ENCODE data around the gene CFAP141.

Gene CFAP141

DNA sequence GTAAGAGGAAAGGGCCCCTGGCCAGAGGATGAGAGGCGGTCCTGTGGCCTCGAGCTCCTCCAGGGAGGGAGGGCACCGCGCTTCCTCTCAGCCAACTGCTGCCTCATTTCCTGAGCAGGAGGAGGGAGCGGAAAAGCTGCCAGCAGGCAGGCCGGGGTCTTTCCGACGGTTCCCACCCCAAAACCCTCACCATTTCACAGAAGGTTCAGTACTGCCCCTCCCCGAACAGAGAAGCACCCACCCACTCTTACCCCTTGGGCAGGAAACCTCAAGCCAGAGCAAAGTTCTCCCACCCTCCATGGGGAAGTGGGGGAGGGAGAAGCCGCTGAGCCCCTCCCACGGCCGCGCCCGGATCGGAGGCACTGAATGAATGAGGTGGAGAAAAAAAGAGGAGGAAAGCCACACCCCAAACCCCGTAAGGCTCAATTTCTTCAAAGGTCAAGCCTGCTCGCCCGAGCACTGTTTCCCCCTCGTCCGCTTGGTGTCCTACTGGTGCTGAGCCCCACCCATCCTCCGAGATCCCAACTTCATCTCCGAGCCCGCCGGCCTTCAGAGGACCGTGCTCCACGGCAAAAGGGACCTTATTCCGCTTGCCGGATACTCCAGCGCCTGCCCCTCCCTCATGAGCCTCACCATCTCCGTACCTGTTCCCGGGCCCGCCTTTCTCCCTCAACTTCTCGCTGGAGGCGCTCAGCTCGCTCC, 23.6 kb downstream of the CFAP141 start:
- peak overlapping the region; percentile 70 for H3K4me3 ChIP-seq (ENCODE audit: low read depth, low read length)
- no peak for DNase-seq (ENCODE audit: low read depth)
- TF ChIP-seq, protein P1, sequence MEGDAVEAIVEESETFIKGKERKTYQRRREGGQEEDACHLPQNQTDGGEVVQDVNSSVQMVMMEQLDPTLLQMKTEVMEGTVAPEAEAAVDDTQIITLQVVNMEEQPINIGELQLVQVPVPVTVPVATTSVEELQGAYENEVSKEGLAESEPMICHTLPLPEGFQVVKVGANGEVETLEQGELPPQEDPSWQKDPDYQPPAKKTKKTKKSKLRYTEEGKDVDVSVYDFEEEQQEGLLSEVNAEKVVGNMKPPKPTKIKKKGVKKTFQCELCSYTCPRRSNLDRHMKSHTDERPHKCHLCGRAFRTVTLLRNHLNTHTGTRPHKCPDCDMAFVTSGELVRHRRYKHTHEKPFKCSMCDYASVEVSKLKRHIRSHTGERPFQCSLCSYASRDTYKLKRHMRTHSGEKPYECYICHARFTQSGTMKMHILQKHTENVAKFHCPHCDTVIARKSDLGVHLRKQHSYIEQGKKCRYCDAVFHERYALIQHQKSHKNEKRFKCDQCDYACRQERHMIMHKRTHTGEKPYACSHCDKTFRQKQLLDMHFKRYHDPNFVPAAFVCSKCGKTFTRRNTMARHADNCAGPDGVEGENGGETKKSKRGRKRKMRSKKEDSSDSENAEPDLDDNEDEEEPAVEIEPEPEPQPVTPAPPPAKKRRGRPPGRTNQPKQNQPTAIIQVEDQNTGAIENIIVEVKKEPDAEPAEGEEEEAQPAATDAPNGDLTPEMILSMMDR (IDR thresholded peaks at IDR 0.05; ENCODE audit: control insufficient read depth, extremely low read depth, insufficient read depth) = no peak

DNA sequence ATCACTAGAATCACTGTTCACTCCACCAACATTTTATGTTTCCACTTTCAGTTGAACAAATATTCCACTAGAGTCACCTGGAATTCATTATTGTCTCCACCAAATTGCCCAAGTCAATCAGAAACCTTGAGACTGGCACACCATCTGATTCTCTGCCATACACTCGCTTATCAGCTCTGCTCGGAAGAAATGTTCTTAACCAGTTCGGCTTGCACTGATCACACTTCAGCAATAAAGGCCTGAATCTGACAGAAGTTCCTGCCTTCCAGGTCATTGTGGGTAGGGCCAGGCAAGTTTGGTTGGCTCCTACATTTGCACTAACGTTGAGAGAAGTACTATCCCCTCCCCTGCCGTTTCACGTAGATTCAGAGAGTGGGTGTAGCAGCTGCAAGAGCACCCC, 24.2 kb downstream of the CFAP141 start:
- no peak for DNase-seq (ENCODE audit: low read depth)
- TF ChIP-seq, protein P1 (IDR thresholded peaks at IDR 0.05; ENCODE audit: control insufficient read depth, extremely low read depth, insufficient read depth) = no peak
- H3K4me3 ChIP-seq (ENCODE audit: low read depth, low read length) = peak overlapping the region; percentile 70

DNA sequence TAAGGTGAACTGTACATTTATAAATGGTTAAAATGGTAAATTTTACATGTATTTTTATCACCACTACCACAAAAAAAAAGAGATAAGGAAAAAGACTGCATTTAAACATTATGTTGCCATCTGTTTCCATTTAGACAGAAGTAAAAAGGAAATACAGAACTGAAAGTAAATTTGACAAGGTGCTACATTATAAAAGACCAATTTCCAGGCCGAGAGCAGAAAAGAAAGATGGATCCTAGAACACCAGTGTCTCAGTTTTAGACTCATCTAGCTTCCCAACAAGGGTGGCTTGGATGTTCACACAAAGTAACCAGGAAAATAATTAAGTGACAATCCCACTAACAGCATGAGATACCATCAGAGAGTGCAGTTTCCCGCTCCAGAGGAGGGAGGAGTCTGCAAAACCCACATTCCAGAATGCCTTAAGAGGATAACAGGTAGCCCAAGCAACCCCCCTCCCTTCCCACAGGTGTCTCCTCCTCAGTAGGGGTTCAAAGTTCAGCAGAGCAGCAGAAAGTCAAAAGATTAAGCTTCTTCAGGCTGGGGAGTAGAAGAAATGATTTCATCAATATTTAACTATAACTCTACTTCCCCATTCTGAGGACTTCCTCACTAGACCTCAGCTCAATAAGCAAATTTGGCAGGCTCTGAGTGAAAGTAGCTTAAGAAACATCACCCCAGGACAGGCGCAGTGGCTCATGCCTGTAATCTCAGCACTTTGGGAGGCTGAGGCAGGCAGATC, 26.0 kb downstream of the CFAP141 start:
- TF ChIP-seq, protein P1 (IDR thresholded peaks at IDR 0.05; ENCODE audit: control insufficient read depth, extremely low read depth, insufficient read depth) = no peak
- H3K4me3 ChIP-seq (ENCODE audit: low read depth, low read length) = no peak overlapping the region
- no peak for DNase-seq (ENCODE audit: low read depth)

DNA sequence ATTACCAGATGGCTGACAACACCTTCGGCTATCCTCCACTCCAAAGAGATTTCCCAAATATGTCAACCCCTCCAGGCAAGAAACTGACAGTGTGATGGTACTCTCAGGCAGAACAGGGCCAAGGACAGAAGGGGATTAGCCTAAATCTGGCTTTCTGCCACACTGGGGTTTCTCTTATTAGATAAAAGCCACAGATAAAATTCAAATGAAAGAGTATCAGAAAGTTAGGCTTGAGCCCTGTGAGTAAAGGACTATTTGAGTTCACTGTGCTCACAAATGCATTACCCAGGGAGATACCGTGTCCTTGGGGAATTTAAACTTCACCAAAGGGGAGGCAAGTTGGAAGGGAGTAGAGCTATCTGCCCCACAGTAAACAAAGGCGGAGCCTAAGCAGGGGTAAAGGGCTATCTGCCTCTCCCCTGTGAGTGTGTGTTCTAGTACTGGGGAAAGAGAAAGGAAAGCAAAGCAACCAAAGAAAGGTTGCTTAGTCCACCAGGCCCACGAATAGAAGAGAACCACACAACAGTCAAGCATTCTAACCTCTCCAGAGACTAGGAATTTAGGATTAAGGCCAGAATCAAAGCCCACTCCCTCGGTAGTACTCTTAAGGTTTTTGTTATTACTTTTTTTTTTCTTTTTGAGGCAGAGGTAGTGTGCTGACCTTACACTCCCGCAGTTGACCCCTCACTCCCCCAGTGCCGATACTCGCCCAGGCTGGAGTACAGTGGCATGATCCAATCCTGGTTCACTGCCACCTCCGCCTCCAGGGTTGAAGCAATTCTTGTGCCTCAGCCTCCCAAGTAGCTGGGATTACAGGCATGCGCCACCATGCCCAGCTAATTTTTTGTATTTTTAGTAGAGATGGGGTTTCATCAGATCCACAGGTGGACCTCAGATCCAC, 27.0 kb downstream of the CFAP141 start:
- no peak overlapping the region for H3K4me3 ChIP-seq (ENCODE audit: low read depth, low read length)
- TF ChIP-seq, protein P1 (IDR thresholded peaks at IDR 0.05; ENCODE audit: control insufficient read depth, extremely low read depth, insufficient read depth) = no peak
- no peak for DNase-seq (ENCODE audit: low read depth)

DNA sequence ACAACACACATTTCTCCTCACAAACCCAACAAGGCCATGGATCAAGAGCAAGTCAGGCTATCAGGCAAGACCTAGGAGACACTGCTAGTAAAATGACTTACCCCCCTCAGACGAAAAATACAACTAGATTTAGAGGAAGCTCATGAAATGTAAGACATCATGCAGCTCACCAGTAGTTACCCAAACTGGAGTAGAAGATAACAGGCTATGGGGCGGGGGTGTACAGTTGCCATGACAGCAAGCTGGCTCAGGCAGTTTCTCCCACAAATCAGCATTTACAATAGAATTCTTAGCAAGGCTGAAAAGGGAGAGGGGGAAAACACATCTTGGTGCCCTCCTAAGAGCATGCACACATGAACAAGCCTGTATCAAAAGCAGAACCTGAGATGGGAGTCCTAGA, 28.1 kb downstream of the CFAP141 start:
- H3K4me3 ChIP-seq (ENCODE audit: low read depth, low read length) = no peak overlapping the region
- TF ChIP-seq, protein P1 (IDR thresholded peaks at IDR 0.05; ENCODE audit: control insufficient read depth, extremely low read depth, insufficient read depth) = no peak
- no peak for DNase-seq (ENCODE audit: low read depth)

DNA sequence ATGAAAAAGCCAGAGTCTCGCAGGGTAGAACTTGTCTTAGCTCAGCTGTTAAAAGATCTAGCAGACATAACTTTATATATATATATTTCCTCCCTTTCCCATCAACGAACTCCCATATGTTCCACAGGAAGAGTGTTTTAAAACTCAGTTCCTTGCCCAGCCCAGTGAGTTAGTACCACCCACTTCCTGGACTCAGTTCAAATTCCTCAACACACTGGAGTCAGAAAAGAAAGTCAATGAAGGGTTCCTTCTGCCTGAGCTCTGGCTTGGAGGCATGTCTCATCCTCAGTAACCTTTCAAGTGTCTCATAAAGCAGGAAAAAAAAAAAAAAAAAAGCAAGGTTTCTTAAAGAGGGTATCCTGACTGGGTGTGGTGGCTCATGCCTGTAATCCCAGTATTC, 29.8 kb downstream of the CFAP141 start:
- TF ChIP-seq, protein P1 (IDR thresholded peaks at IDR 0.05; ENCODE audit: control insufficient read depth, extremely low read depth, insufficient read depth) = no peak
- no peak overlapping the region for H3K4me3 ChIP-seq (ENCODE audit: low read depth, low read length)
- DNase-seq (ENCODE audit: low read depth) = no peak
